Upper lobe of right lung (tissue), 1 donor: ENCODE results near the gene ONECUT3. TPM values are rescaled to one million over a fixed set of nuclear protein-coding genes. Genes with fewer than 3 reads are reported as not detected.

Experiments used
- ATAC-seq: fragments of 200-7000 bp; cut with Tn5 transposase; one replicate; pipeline ENCODE4 v1.9.1; 2020; ENCODE audit warnings: mild to moderate bottlenecking, moderate library complexity
- DNase-seq: peaks from one replicate; pipeline ENCODE4 v3.0.0-alpha.2; 2020
- H3K27ac ChIP-seq: fragments of 200-600 bp; one replicate; pipeline ENCODE4 v1.8.0; 2022
- H3K27me3 ChIP-seq: fragments of 200-600 bp; one replicate; pipeline ENCODE4 v1.8.0; 2022; ENCODE audit warnings: mild to moderate bottlenecking
- H3K36me3 ChIP-seq: fragments of 200-600 bp; one replicate; pipeline ENCODE4 v1.8.0; 2022
- H3K4me1 ChIP-seq: fragments of 200-600 bp; one replicate; pipeline ENCODE4 v1.8.0; 2022
- H3K4me3 ChIP-seq: fragments of 200-600 bp; one replicate; pipeline ENCODE4 v1.8.0; 2022; ENCODE audit warnings: mild to moderate bottlenecking
- H3K9me3 ChIP-seq: fragments of 200-600 bp; one replicate; pipeline ENCODE4 v1.8.0; 2022
- intact Hi-C: fragments of 100-400 bp; cut with DNase I; formaldehyde crosslinking; loops from one replicate; pipeline ENCODE4 v1.11.0; 2022
- total RNA-seq: library from RNA; stranded (reverse); fragmentation: NEBNext Ultra II Directional; extraction: Animal tissue kit (Norgen Biotek cat#: 25700); gene quantifications from one replicate; pipeline ENCODE4 v1.2.1, GENCODE V29; 2021
- TF ChIP-seq, protein P1 (sequence below): fragments of 200-600 bp; IDR thresholded peaks from one replicate; pipeline ENCODE4 v1.8.0; 2022; ENCODE audit warnings: antibody characterized with exemption
- donor health status: DM: no; HTN: yes; CAD: no; lungs with severe emphysema.

Gene ONECUT3
- total RNA-seq, 1 donor from 2014 or later: not detected

GRCh38 chr19:1814833-1815604 is 61.7 kb downstream of the ONECUT3 start:
- Histone ChIP-seq H3K27me3 (no peaks in the 10 kb centered on the region), H3K9me3 (no peaks in the 10 kb centered on the region), H3K4me1 (peaks cover 15% of the 10 kb centered on the region), H3K27ac (no peak overlapping the region), H3K4me3 (no peak overlapping the region), H3K36me3 (peaks cover 52% of the 10 kb centered on the region)
- DNase-seq (no peak), ATAC-seq (no peak)
- intact Hi-C loops: no loop called here
- TF ChIP-seq, protein P1, sequence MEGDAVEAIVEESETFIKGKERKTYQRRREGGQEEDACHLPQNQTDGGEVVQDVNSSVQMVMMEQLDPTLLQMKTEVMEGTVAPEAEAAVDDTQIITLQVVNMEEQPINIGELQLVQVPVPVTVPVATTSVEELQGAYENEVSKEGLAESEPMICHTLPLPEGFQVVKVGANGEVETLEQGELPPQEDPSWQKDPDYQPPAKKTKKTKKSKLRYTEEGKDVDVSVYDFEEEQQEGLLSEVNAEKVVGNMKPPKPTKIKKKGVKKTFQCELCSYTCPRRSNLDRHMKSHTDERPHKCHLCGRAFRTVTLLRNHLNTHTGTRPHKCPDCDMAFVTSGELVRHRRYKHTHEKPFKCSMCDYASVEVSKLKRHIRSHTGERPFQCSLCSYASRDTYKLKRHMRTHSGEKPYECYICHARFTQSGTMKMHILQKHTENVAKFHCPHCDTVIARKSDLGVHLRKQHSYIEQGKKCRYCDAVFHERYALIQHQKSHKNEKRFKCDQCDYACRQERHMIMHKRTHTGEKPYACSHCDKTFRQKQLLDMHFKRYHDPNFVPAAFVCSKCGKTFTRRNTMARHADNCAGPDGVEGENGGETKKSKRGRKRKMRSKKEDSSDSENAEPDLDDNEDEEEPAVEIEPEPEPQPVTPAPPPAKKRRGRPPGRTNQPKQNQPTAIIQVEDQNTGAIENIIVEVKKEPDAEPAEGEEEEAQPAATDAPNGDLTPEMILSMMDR: no peak

DNA sequence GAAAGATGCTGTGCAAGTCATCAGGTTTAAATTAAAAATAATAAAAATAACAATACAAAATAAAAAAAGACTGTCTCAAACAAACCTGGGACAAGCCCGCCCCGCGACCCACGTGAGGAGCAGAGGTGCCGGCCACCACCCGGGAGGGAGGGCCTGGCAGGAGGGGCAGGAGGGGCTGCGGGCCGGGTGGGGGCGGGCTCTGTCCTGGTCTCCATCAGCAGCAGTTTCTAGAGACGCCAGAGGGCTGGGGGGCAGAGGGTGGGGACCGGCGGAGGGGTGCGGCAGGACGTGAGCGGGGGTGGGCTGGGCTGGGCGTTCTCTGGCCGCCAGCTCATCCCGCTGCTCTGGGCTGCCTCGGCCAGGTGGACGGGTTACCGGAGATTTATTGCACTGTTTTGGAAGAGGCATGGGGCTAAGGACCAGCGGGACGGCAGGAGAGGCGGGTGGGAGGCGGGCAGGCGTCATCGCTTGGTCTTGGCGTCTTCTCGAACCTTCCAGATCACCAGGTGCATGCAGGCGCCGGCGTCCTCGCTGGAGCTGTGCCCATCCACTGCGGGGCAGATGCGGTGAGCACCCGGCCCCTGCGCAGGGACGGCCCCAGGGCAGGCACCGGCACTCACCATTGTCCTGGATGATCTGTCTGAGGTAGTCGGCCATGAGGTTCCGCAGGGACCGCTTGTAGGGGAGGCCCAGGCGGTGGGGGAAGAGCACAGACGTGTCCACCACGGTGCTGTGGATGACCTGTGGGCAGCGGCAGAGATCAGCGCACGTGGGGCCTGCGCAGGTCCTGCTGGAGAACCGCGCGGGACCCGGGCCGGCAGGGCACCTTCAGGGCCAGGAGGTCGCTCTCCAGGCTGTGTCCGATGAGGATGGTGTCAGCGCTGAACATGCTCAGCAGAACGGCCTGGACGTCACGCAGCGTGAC is 62.6 kb downstream of the ONECUT3 start:
- DNase-seq: no peak
- peaks cover 60% of the 10 kb centered on the region for H3K36me3 ChIP-seq
- intact Hi-C loops: no loop called here

DNA sequence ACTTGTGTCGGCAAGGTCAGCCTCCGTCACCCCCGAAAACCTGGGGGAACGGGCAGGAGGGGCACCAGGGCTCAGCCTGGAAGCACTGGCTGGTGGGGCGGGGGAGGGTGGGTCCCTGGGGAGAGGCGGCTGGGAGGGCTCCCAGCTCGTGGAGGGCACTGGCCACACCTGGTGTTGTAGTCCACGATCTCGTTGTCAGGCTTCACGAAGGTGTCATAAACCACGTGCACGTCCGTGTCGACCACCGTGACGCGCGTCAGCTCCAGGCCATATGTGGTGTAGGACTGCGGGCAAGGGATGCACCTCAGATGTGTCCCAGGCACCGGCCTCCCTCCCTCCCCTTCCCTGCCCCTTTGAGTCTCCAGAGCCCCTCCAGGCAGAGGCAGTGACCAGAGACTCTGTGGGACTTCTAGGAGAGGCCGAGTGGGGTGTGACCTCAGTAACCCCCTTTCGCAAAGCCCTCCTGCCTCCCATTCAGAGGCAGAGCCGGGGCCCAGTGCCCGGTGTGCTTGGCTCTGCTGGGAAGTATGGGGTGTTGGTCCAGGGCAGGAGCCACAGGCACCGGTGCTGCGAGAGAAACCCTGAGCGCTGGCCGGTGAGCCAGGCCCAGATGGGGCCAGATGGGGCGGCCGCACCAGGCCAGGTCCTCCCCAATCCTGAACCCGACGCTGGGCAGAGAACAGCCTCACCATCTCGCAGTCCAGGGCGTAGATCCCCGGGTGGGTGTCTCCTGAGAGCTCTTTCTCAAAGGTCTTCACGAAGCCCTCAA is 63.4 kb downstream of the ONECUT3 start:
- peaks cover 67% of the 10 kb centered on the region for H3K36me3 ChIP-seq
- TF ChIP-seq, protein P1: no peak

More for the DNA sequence above, 62.6 kb downstream of the ONECUT3 start:
- H3K27me3 ChIP-seq: no peaks in the 10 kb centered on the region
- no peak for ATAC-seq
- no peaks in the 10 kb centered on the region for H3K9me3 ChIP-seq
- peaks cover 15% of the 10 kb centered on the region for H3K4me1 ChIP-seq
- no peak overlapping the region for H3K27ac ChIP-seq
- TF ChIP-seq, protein P1: no peak
- H3K4me3 ChIP-seq: no peak overlapping the region

GRCh38 chr19:1817553-1818179 is 64.4 kb downstream of the ONECUT3 start:
- no peaks in the 10 kb centered on the region for H3K27me3 ChIP-seq
- no peaks in the 10 kb centered on the region for H3K9me3 ChIP-seq
- intact Hi-C loops: no loop called here
- peaks cover 77% of the 10 kb centered on the region for H3K36me3 ChIP-seq
- no peak for DNase-seq
- no peak overlapping the region for H3K4me3 ChIP-seq
- H3K27ac ChIP-seq: no peak overlapping the region
- H3K4me1 ChIP-seq: peaks cover 10% of the 10 kb centered on the region
- TF ChIP-seq, protein P1: no peak
- ATAC-seq: no peak

More for the DNA sequence above, 63.4 kb downstream of the ONECUT3 start:
- H3K4me1 ChIP-seq: peaks cover 13% of the 10 kb centered on the region
- H3K27ac ChIP-seq: no peak overlapping the region
- intact Hi-C loops: no loop called here
- ATAC-seq (no peak), DNase-seq (no peak)
- no peaks in the 10 kb centered on the region for H3K27me3 ChIP-seq
- no peak overlapping the region for H3K4me3 ChIP-seq
- no peaks in the 10 kb centered on the region for H3K9me3 ChIP-seq
